Vagina (tissue), 2 donors: ENCODE results near the gene KCTD7. TPM values are rescaled to one million over a fixed set of nuclear protein-coding genes. Genes with fewer than 3 reads are reported as not detected.

Experiments used
- DNase-seq, 2 donors: peaks; one replicate each; pipeline ENCODE4 v3.0.0-alpha.2; 2017; ENCODE audit errors: extremely low spot score in 2 of 2
- H3K27ac ChIP-seq: fragments of 200-600 bp; sonication (generic); one replicate; pipeline ENCODE4 v1.5.1; 2019
- H3K27me3 ChIP-seq: fragments of 200-600 bp; sonication (generic); one replicate; pipeline ENCODE4 v1.5.1; 2019
- H3K36me3 ChIP-seq, 2 donors: fragments of 200-600 bp; sonication (generic); one replicate each; pipeline ENCODE4 v1.5.1; 2017 to 2019
- H3K4me1 ChIP-seq: fragments of 200-600 bp; sonication (generic); one replicate; pipeline ENCODE4 v1.5.1; 2019
- H3K4me3 ChIP-seq, 2 donors: fragments of 200-600 bp; sonication (generic); 1 replicate in 1 of 2; 2 replicates in 1 of 2; pipeline ENCODE4 v1.5.1; 2016 to 2019
- H3K9me3 ChIP-seq: fragments of 200-600 bp; sonication (generic); one replicate; pipeline ENCODE4 v1.5.1; 2019
- CTCF ChIP-seq, 3 experiments: fragments of 450-650 bp in 2 of 3; fragments of 200-600 bp in 1 of 3; sonication (generic) in 1 of 3; IDR thresholded peaks; one replicate each; pipeline ENCODE4 v1.5.1; 2017 to 2019; ENCODE audit warnings: antibody characterized with exemption in 3 of 3, mild to moderate bottlenecking in 2 of 3, moderate library complexity in 2 of 3
- POLR2A ChIP-seq, 2 donors: fragments of 450-650 bp; IDR thresholded peaks; one replicate each; pipeline ENCODE4 v1.6.1; 2017; ENCODE audit warnings: antibody characterized with exemption in 2 of 2, mild to moderate bottlenecking in 2 of 2, moderate library complexity in 2 of 2
- POLR2AphosphoS5 ChIP-seq, 2 donors: sonication (generic); formaldehyde crosslinking; IDR thresholded peaks; one replicate each; pipeline ENCODE4 v1.9.0; 2017; ENCODE audit warnings: antibody characterized with exemption in 2 of 2, mild to moderate bottlenecking in 2 of 2, low read depth in 1 of 2; ENCODE audit not compliant: insufficient read depth in 1 of 2
- intact Hi-C: fragments of 100-400 bp; cut with DNase I; formaldehyde crosslinking; loops from one replicate; pipeline ENCODE4 v1.15.1; 2023
- total RNA-seq: library from RNA; depleted of rRNA; stranded (reverse); fragments of >200 nt; gene quantifications from one replicate; pipeline ENCODE4 v1.2.3, GENCODE V29; 2016

Gene KCTD7
- total RNA-seq, 1 donor from 2014 or later = 20.6 TPM

DNA sequence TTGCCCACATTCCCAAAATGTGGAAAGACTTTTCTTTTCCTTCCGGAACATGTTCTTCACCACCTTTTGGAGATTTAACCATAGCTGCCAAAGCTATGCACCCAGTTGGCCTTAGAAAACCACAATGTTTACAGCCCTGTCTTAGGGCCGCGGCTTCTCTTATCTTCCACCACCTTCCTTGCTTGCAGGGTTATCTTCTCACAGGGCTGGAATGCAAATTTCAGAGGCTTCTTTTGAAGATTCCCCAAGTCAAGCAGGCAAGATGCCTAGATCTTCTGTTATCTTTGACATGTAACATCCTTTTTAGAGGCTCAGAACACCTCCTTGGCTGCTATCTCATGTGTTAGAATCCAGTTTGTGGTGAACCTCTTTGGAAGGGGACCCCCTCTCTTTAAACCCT is 11.1 kb downstream of the KCTD7 start:
- no peaks in the 10 kb centered on the region for H3K4me1 ChIP-seq
- H3K27me3 ChIP-seq = no peaks in the 10 kb centered on the region
- H3K36me3 ChIP-seq = peaks cover 6 to 66% of the 10 kb centered on the region in 2 donors
- intact Hi-C loops = no loop called here
- H3K9me3 ChIP-seq = no peaks in the 10 kb centered on the region
- H3K27ac ChIP-seq = no peak overlapping the region
- TF ChIP-seq CTCF (IDR thresholded peaks at IDR 0.05) (no peak), POLR2AphosphoS5 (IDR thresholded peaks at IDR 0.05; ENCODE audit: insufficient read depth in 1 of 2, low read depth in 1 of 2) (no peak), POLR2A (IDR thresholded peaks at IDR 0.05) (no peak)
- DNase-seq = no peak
- no peak overlapping the region for H3K4me3 ChIP-seq

DNA sequence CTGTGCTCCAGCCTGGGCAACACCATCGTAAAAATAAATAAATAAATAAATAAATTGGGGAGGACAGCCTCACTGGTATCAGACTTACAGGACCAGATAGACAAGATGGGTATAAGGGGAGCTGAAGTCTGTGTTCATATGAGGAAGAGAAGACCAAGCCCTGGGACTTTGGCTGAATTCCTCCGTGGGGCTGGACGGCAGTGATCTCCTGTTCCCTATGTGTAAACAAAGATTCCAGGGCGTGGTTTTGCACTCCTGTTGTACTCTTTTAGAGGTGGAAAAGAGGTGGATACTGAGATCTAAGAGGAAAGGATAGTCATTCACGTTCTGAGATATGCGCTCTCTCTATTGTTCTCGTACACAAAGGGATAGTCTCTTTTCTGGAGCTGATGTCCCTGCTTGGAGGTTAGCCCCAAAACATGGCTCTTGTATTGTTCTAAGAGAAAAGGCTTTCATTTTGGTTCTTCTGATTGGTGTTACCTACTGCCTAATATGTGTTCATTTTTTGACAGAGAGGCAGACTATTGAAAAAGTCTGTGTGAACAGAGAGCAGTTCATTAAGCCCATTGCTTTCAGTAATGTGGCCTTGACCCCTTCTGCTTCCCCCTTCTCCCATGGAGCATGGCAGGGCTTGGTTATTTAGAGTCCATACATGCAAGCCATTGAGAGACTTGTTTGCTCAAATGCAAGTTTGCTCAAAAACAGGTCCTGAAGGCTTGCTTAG is 12.3 kb downstream of the KCTD7 start:
- TF ChIP-seq POLR2AphosphoS5 (IDR thresholded peaks at IDR 0.05; ENCODE audit: insufficient read depth in 1 of 2, low read depth in 1 of 2) = no peak
- no peak for TF ChIP-seq CTCF (IDR thresholded peaks at IDR 0.05)
- no peak for TF ChIP-seq POLR2A (IDR thresholded peaks at IDR 0.05)
- Histone ChIP-seq H3K4me1 (no peaks in the 10 kb centered on the region), H3K27me3 (no peaks in the 10 kb centered on the region), H3K4me3 (no peak overlapping the region), H3K36me3 (peaks cover 6 to 67% of the 10 kb centered on the region in 2 donors), H3K9me3 (no peaks in the 10 kb centered on the region), H3K27ac (no peak overlapping the region)
- intact Hi-C loops = no loop called here
- no peak for DNase-seq

- Histone ChIP-seq H3K36me3 (peaks cover 6 to 67% of the 10 kb centered on the region in 2 donors), H3K4me3 (no peak overlapping the region), H3K9me3 (no peaks in the 10 kb centered on the region), H3K27ac (no peak overlapping the region), H3K27me3 (no peaks in the 10 kb centered on the region), H3K4me1 (no peaks in the 10 kb centered on the region)
- no peak for DNase-seq
- intact Hi-C loops = no loop called here
- TF ChIP-seq CTCF (IDR thresholded peaks at IDR 0.05) (no peak), POLR2A (IDR thresholded peaks at IDR 0.05) (no peak), POLR2AphosphoS5 (IDR thresholded peaks at IDR 0.05; ENCODE audit: insufficient read depth in 1 of 2, low read depth in 1 of 2) (no peak)
Measured at GRCh38 chr7:66641526-66641871, 12.8 kb downstream of the KCTD7 start.

DNA sequence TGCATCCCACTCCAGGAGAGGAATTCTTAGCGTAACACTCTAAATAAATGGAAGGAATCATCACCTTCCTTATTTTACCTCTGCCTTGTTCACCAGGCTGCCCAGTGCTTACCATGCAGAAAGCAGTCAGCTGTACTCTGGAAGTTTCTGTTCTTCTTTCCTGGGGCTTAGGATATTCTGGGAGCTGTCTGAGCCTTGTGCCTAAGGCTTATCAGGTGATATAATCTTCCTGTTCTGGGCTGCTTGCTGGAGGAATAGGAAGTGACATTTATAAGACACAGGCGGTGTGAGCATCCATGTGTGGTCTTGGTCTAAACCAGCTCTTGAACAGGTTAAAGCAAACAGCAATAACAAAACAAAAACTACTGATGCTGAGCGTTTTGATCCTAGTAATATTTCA is 13.5 kb downstream of the KCTD7 start:
- Histone ChIP-seq H3K36me3 (peaks cover 6 to 69% of the 10 kb centered on the region in 2 donors), H3K4me1 (no peaks in the 10 kb centered on the region), H3K9me3 (no peaks in the 10 kb centered on the region), H3K27ac (no peak overlapping the region), H3K27me3 (no peaks in the 10 kb centered on the region), H3K4me3 (no peak overlapping the region)
- no peak for TF ChIP-seq CTCF (IDR thresholded peaks at IDR 0.05)
- intact Hi-C loops = no loop called here
- DNase-seq = no peak

DNA sequence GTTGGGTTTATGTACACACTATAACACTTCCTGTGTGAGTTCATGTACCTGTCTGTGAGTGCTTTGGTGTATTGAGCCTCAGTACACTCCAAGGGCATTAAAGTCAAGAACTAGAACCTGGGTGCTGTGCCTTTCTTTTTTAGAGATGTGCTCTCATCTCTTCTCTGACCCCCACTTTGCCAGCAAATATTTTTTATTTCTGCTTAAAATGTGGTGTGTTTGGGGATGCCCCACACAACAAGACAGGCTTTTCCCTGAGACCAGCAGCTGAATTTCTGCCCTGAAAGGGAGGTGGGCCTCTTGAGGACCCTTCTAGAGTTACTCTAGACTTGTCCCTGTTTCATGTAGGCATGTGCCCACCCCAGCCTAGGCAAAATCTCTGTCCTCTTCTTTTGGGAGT is 14.3 kb downstream of the KCTD7 start:
- H3K36me3 ChIP-seq = peaks cover 6 to 64% of the 10 kb centered on the region in 2 donors
- TF ChIP-seq POLR2AphosphoS5 (IDR thresholded peaks at IDR 0.05; ENCODE audit: insufficient read depth in 1 of 2, low read depth in 1 of 2) (no peak), CTCF (IDR thresholded peaks at IDR 0.05) (no peak), POLR2A (IDR thresholded peaks at IDR 0.05) (no peak)
- H3K27ac ChIP-seq = no peak overlapping the region
- no peak overlapping the region for H3K4me3 ChIP-seq
- DNase-seq = no peak
- intact Hi-C loops = no loop called here
- H3K9me3 ChIP-seq = no peaks in the 10 kb centered on the region
- no peaks in the 10 kb centered on the region for H3K27me3 ChIP-seq
- no peaks in the 10 kb centered on the region for H3K4me1 ChIP-seq
